GM12873 (cell line): ENCODE data around the gene CDX2.

Experiments
- TF ChIP-seq, protein P1 (sequence below): IDR thresholded peaks from 2 replicates; pipeline ENCODE4 v1.5.1; 2012; ENCODE audit warnings: low read depth, mild to moderate bottlenecking, moderate library complexity, low read length, control low read depth; ENCODE audit not compliant: insufficient read depth; ENCODE audit errors: missing control alignments

The CDX2 gene

DNA sequence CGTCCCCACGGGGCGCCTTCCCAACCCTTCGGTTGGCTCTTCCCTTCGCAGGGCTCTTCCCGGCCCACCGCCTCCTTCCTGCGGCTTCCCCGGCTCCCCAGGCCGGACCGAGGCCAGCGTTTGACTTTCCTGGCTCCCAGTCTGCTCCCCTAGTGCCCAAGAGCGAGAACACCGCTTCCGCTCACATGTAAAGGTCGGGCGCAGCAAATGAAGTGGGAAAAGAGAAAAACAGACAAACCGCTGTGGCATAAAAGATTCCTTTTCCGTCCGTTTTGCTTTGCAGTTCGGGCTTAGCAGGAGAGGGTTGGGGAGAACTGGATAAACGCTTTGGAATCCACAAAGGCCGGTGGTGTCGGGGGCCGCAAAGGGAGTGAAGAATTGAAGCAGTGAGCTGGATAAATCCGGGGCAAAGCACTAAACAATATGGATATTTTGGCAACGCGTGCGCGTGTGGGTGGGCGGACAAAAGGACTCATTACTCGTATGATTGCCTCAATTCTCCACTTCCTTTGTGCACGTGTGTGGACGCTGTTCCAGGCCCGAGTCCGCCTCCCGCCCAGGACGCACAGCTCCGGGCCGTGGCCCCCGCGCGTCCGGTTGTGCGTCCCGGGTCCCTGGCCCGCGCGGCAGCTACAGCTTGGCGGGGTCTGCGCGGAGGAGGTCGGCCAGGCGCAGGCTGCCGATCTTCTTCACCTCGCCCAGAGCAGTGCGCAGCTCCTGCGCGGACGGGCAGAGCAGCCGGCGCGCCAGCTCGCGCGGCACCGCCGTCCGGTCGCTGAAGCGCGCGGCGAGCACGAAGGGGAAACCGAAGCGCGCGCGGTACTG is 8.6 kb upstream of the CDX2 start:
- TF ChIP-seq, protein P1, sequence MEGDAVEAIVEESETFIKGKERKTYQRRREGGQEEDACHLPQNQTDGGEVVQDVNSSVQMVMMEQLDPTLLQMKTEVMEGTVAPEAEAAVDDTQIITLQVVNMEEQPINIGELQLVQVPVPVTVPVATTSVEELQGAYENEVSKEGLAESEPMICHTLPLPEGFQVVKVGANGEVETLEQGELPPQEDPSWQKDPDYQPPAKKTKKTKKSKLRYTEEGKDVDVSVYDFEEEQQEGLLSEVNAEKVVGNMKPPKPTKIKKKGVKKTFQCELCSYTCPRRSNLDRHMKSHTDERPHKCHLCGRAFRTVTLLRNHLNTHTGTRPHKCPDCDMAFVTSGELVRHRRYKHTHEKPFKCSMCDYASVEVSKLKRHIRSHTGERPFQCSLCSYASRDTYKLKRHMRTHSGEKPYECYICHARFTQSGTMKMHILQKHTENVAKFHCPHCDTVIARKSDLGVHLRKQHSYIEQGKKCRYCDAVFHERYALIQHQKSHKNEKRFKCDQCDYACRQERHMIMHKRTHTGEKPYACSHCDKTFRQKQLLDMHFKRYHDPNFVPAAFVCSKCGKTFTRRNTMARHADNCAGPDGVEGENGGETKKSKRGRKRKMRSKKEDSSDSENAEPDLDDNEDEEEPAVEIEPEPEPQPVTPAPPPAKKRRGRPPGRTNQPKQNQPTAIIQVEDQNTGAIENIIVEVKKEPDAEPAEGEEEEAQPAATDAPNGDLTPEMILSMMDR: no peak

DNA sequence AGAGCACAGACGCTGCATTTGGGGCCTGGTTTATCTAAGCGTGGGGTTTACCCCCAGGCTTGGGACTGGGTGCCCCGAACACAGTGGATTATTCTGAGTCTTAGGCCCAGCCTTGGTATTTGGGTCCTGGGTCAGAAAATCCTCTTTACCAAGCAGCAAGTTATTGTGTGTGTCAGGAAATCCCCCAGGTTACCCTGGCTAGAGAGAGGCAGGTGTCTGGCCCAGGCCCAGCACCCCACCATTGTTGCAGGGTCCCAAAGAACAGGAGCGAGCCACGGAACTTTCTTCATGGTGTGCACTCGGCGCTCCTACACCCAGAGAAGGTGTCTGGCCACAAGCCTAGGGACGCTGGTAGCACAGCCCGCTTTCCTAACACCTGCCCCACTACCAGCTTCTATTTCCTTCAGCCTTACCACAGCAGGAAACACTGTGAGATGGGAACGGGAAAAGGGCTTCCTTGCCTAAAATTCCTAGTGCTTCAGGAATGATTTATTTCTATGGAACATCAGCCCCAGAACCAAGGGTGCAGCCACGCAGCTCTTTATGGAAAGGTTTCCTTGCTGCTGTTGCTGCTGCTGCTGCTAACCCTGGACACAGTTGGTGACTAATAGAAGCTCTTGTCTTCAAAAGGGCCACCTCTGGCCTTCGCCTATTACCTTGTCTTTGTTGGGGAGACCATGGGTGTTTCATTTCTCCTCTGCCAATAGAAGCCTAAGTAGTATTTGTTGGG is 7.4 kb upstream of the CDX2 start:
- TF ChIP-seq, protein P1: no peak

DNA sequence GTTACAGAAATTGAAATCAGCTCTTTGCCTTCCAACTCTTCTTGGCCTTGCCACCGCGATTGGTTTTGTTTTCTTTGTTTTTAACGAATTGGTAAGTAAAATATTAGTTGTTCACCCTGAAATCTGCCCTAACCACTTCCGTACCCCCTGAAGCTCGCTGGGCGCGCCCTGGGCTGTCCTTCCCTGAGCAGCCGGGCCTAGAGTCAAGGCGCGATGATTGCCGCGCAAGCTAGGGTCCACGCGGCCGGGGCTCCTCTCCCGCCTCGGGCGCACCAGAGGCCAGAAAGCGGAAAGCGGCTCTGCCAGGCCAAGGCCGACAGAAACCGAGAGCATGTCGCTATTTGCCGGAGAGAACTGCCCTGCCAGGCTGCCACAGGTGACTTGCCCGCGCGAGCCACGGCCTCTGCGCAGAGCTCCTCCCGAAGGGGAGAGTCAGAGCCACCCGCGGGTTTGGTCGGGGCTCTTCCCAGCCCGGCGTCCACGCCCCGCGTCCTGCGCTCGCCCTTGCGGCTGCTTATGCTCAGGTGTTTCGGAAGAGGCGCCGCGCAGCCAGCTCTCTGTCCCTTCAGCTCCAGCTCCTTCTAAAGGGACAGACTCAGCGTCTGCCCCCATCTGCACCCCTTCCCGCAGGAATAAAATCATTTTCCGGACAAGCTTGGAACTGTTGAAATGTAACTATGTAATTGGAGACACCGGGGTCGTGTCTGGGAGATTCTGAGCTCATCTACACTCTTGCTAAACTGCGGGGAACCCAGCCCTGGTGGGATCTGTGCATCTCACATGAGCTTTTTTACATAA is 6.6 kb upstream of the CDX2 start:
- TF ChIP-seq, protein P1: no peak

DNA sequence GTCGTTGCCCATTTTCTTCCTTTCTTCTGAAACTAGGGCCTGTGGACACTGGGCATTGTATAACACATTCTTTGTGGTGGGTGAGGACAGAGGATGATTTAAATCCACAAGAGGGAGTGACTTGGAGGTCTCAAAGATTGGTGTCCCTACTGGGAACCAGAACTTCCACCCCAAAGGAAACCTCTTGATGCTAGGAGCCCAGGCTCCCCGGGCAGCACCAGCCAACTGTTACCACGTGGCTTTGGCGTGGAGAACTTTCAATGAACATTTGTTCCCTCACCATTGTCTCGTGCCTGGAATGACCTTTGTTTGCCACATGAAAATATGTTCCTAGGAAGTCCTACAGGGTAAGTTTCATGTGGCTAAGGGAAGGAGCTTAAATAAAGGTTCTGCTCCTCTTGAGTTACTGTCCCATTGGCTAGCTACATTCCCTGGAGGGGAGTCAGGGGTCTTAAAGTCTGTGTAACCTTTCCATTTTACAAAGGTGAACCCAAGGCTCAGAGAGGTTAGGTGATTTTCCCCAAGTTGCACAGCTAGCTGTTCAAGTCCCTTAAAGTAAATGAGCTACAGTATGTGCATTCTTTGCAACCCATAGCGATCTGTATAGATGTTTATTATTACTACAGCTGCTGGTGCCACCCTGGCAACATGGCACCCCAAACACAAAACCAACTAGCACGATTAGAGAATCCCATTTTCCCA is 5.0 kb upstream of the CDX2 start:
- TF ChIP-seq, protein P1: no peak

DNA sequence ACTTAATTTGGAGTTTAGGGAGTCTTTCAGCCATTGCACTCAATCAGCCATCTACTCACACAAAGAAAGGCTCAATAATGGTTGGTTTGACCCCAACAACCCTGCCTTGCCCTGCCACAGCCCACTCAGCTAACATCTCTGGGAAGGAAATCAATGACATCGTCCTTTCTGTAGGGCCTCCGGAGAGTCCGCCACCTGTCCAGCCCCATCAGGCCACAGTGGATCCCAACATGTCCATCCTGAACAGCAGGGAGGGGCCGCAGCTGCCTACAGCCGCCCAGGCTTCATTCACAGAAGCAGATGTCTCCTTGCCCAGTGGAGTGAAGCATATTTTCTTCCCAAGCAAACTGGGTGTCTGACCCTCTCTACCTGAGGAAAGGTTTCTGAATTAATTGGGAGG is 4.2 kb upstream of the CDX2 start:
- TF ChIP-seq, protein P1: no peak

DNA sequence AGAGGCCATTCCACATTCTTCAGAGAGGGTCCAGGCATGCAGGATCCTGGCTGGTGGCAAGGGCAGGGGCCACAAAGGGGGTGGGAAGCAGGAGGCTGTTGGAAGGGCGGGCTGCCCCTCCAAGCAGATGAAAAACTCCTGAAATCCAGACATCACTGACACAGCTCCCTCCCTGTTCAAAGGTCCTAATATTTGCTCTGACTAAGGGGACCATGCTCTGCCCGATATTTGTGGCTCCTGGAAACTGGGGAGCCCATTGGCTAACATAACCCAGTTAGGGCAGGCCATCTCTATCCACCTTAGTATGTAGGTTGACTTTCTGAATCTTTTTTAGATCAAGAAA is 3.3 kb upstream of the CDX2 start:
- TF ChIP-seq, protein P1: no peak
